NB4 (cell line): ENCODE results near the gene FAM53B.

Source experiments
- CTCF ChIP-seq: IDR thresholded peaks from one replicate; pipeline ENCODE4 v1.5.1; 2012; ENCODE audit warnings: low read depth, low read length
- MAX ChIP-seq: IDR thresholded peaks from 2 replicates; pipeline ENCODE4 v1.6.1; 2011; ENCODE audit warnings: low read depth, low read length
- POLR2A ChIP-seq: IDR thresholded peaks from 2 replicates; pipeline ENCODE4 v1.6.1; 2011; ENCODE audit warnings: mild to moderate bottlenecking; ENCODE audit not compliant: insufficient read length; ENCODE audit errors: extremely low read depth

GRCh38 chr10:124666494-124666893 is 77.7 kb downstream of the FAM53B start:
- no peak for TF ChIP-seq CTCF
- no peak for TF ChIP-seq POLR2A
- TF ChIP-seq MAX: no peak
